ENCODE measurements around the gene MED13L. TPM values are rescaled to one million over a fixed set of nuclear protein-coding genes. Genes with fewer than 3 reads are reported as not detected.

MED13L gene
- total and polyA plus RNA-seq, 2 donors (not counting 1 experiment from before 2014, with no cell fraction given): 20.3 to 207 TPM

DNA sequence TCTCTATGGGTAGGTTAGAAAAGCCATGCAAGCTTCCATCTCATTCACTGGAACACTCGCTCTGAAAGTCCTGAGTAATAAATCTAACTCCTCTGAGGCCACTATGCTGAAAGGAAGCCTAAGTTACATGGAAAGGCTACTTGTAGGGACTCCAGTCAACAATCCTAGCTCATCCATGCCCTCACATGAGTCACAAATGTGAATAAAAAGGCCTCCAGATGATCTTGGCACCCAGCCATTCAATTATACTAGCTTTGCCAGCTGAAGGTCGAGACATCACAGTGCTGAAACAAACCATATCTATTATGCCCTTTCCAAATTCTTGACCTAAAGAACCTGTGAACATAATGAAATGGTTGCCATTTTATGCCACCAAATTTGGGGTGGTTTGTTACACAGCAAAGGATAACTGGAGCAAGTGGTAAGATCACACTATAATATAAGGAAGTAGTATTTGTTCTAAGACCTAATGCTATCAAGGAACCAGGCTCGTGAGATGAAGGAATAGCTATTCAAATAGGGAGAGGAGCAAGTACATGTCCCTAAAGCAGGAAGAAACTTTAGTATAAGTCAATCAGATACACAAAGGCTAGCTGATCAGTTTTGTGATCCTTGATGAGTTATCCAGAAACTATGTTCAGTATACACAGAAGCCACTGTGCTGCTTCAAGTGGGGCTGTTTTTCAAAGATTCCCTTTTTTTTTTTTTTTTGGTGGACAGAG is 142.1 kb downstream of the MED13L start:
- Histone ChIP-seq H2AFZ (ENCODE audit: insufficient read depth, low read depth, low read length, poor library complexity, severe bottlenecking) (no peak overlapping the region), H3K4me1 (ENCODE audit: control insufficient read depth in 2 of 2, insufficient read depth in 2 of 2, low read length in 2 of 2) (peaks cover 10 to 24% of the 10 kb centered on the region in 2 donors), H3K4me3 (ENCODE audit: control extremely low read depth in 1 of 5, extremely low read depth in 1 of 5, insufficient read depth in 1 of 5, low read depth in 2 of 5, low read length in 4 of 5) (no peak overlapping the region), H3K9me3 (ENCODE audit: control extremely low read depth in 1 of 3, control insufficient read depth in 2 of 3, insufficient read depth in 1 of 3, low read length in 2 of 3) (no peaks in the 10 kb centered on the region), H3K4me2 (replicated peaks; ENCODE audit: low read depth, low read length, poor library complexity, severe bottlenecking) (no peak overlapping the region), H3K27me3 (replicated peaks in 1 of 4; ENCODE audit: control extremely low read depth in 1 of 4, control insufficient read depth in 3 of 4, insufficient read depth in 4 of 4, low read length in 3 of 4) (no peaks in the 10 kb centered on the region), H3K79me2 (ENCODE audit: control insufficient read depth, insufficient read depth, low read length) (peaks cover 96% of the 10 kb centered on the region), H3K36me3 (replicated peaks in 1 of 2; ENCODE audit: control extremely low read depth in 1 of 2, control insufficient read depth in 1 of 2, extremely low read depth in 1 of 2, insufficient read depth in 2 of 2, low read length in 1 of 2) (no peaks in the 10 kb centered on the region), H3K9ac (ENCODE audit: low read length) (no peak overlapping the region), H4K20me1 (ENCODE audit: control insufficient read depth, insufficient read depth, low read length, poor library complexity, severe bottlenecking) (peaks cover 81% of the 10 kb centered on the region), H3K27ac (ENCODE audit: low read length in 2 of 2) (no peak overlapping the region)
- peaks cover 71% of the 10 kb centered on the region for H3K4me1 Mint-ChIP-seq
- intact Hi-C loops (cut with micrococcal nuclease): no loop called here
- no peak overlapping the region for H3K4me3 Mint-ChIP-seq
- ChIA-PET CTCF (interaction anchor here (0.5 to 2.6 kb wide), 4 partner anchors 74 to 137 kb away, joined by 3 to 6 read pairs (median 4); no protein-coding TSS in a partner anchor), POLR2A (interaction anchor here (0.7 kb wide), 1 partner anchor 17 kb away, joined by 6 read pairs; no protein-coding TSS in a partner anchor)
- WGBS (ENCODE audit: insufficient coverage): 100% methylated on average over 1 of the region's 3 CpGs
- ATAC-seq (ENCODE audit: low read depth) (no peak), DNase-seq (no peak)
- H3K27me3 Mint-ChIP-seq: no peaks in the 10 kb centered on the region
- TF ChIP-seq, protein P1, sequence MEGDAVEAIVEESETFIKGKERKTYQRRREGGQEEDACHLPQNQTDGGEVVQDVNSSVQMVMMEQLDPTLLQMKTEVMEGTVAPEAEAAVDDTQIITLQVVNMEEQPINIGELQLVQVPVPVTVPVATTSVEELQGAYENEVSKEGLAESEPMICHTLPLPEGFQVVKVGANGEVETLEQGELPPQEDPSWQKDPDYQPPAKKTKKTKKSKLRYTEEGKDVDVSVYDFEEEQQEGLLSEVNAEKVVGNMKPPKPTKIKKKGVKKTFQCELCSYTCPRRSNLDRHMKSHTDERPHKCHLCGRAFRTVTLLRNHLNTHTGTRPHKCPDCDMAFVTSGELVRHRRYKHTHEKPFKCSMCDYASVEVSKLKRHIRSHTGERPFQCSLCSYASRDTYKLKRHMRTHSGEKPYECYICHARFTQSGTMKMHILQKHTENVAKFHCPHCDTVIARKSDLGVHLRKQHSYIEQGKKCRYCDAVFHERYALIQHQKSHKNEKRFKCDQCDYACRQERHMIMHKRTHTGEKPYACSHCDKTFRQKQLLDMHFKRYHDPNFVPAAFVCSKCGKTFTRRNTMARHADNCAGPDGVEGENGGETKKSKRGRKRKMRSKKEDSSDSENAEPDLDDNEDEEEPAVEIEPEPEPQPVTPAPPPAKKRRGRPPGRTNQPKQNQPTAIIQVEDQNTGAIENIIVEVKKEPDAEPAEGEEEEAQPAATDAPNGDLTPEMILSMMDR (IDR thresholded peaks at IDR 0.05): no peak
- no peak for TF ChIP-seq EZH2 (IDR thresholded peaks at IDR 0.05; ENCODE audit: borderline replicate concordance, insufficient read depth, low read depth, low read length, poor library complexity, severe bottlenecking)
- H3K9me3 Mint-ChIP-seq (ENCODE audit: insufficient read depth): no peaks in the 10 kb centered on the region
- no peak overlapping the region for H3K27ac Mint-ChIP-seq

DNA sequence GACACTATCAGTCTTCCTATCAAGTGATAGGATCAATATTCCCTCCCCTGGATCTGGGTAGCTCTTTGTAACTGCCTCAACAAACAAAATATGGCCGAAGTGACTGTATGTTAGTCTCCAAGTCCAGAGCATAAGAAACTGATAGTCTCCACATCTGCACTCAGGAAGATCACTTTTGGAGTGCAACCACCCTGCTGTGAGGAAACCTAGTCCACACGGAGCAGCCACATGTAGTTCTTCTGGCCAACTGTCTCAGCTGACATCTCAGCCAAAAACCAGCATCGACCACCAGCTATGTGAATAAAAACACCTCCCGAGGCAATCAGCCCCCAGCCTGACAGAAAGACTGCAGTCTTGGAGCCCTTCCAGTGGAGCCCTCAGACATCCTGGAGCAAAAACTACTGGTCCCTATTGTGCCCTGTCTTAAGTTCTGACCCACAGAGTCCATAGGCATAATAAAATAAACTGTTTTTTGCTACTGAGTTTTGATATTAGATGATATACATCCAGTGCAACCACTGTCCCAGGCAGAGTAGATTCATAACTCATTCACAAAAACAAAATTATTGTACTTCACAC is 143.8 kb downstream of the MED13L start:
- DNase-seq (no peak), ATAC-seq (ENCODE audit: low read depth) (no peak)
- Histone ChIP-seq H3K9ac (ENCODE audit: low read length) (no peak overlapping the region), H3K36me3 (replicated peaks in 1 of 2; ENCODE audit: control extremely low read depth in 1 of 2, control insufficient read depth in 1 of 2, extremely low read depth in 1 of 2, insufficient read depth in 2 of 2, low read length in 1 of 2) (no peaks in the 10 kb centered on the region), H2AFZ (ENCODE audit: insufficient read depth, low read depth, low read length, poor library complexity, severe bottlenecking) (no peak overlapping the region), H4K20me1 (ENCODE audit: control insufficient read depth, insufficient read depth, low read length, poor library complexity, severe bottlenecking) (peaks cover 78% of the 10 kb centered on the region), H3K4me3 (ENCODE audit: control extremely low read depth in 1 of 5, extremely low read depth in 1 of 5, insufficient read depth in 1 of 5, low read depth in 2 of 5, low read length in 4 of 5) (no peak overlapping the region), H3K79me2 (ENCODE audit: control insufficient read depth, insufficient read depth, low read length) (peaks cover 96% of the 10 kb centered on the region), H3K4me2 (replicated peaks; ENCODE audit: low read depth, low read length, poor library complexity, severe bottlenecking) (peak overlapping the region; percentile 26), H3K27me3 (replicated peaks in 1 of 4; ENCODE audit: control extremely low read depth in 1 of 4, control insufficient read depth in 3 of 4, insufficient read depth in 4 of 4, low read length in 3 of 4) (no peaks in the 10 kb centered on the region), H3K27ac (ENCODE audit: low read length in 2 of 2) (peak overlapping the region in 1 of 2 donors; percentile 24), H3K4me1 (ENCODE audit: control insufficient read depth in 2 of 2, insufficient read depth in 2 of 2, low read length in 2 of 2) (peaks cover 10 to 25% of the 10 kb centered on the region in 2 donors), H3K9me3 (ENCODE audit: control extremely low read depth in 1 of 3, control insufficient read depth in 2 of 3, insufficient read depth in 1 of 3, low read length in 2 of 3) (no peaks in the 10 kb centered on the region)
- H3K9me3 Mint-ChIP-seq (ENCODE audit: insufficient read depth): no peaks in the 10 kb centered on the region
- 58% methylated on average over 4 of the region's 4 CpGs for WGBS (ENCODE audit: insufficient coverage)
- H3K4me1 Mint-ChIP-seq: peaks cover 67% of the 10 kb centered on the region
- CTCF ChIA-PET: no interaction called here
- POLR2A ChIA-PET: no interaction called here
- peak overlapping the region; percentile 14 for H3K4me3 Mint-ChIP-seq
- TF ChIP-seq, protein P1 (IDR thresholded peaks at IDR 0.05): no peak
- TF ChIP-seq EZH2 (IDR thresholded peaks at IDR 0.05; ENCODE audit: borderline replicate concordance, insufficient read depth, low read depth, low read length, poor library complexity, severe bottlenecking): no peak
- intact Hi-C loops (cut with micrococcal nuclease): no loop called here
- no peak overlapping the region for H3K27ac Mint-ChIP-seq
- no peaks in the 10 kb centered on the region for H3K27me3 Mint-ChIP-seq

All from B cell (primary cell).